SK-N-SH (cell line): ENCODE measurements around the gene MMAB. TPM values are rescaled to one million over a fixed set of nuclear protein-coding genes. Genes with fewer than 3 reads are reported as not detected.

Source experiments
- CTCF ChIA-PET: fragments of 300-600, 350-600 bp; formaldehyde crosslinking; extraction: SDS; loops from one replicate; lab custom pipeline; 2021; lab: Yijun Ruan, JAX
- POLR2A ChIA-PET: fragments of 350-600 bp; sonication (Branson Sonifier 250); formaldehyde crosslinking; extraction: SDS; loops from one replicate; lab custom pipeline; 2020; ENCODE audit warnings: antibody characterized with exemption, inconsistent platforms; lab: Yijun Ruan, JAX
- DNase-seq: peaks from one replicate; pipeline ENCODE4 v3.0.0; 2012
- H2AFZ ChIP-seq: fragments of 200-600 bp; sonication (generic); 2 replicates; pipeline ENCODE4 v1.8.1; 2016; ENCODE audit warnings: antibody characterized with exemption, mild to moderate bottlenecking, low read depth
- H3F3A ChIP-seq: fragments of 200-600 bp; sonication (generic); replicated peaks from 2 replicates; pipeline ENCODE3; 2016; ENCODE audit warnings: antibody characterized with exemption, mild to moderate bottlenecking; ENCODE audit not compliant: insufficient read depth
- H3K27ac ChIP-seq, 2 experiments: fragments of 200-500 bp in 1 of 2; fragments of 200-600 bp in 1 of 2; sonication (Bioruptor generic) in 1 of 2; sonication (generic), shearing (Covaris generic) in 1 of 2; 2 replicates each; pipeline versions ENCODE4 v1.5.1 to v1.6.1; 2014 to 2016; ENCODE audit warnings: low read depth in 2 of 2, inconsistent platforms in 1 of 2, low read length in 1 of 2, mild to moderate bottlenecking in 1 of 2, mixed read lengths in 1 of 2
- H3K27me3 ChIP-seq: fragments of 200-600 bp; sonication (generic), shearing (Covaris generic); 2 replicates; pipeline ENCODE4 v1.6.1; 2016; ENCODE audit warnings: mixed run types; ENCODE audit not compliant: insufficient read depth
- H3K36me3 ChIP-seq, 2 experiments: fragments of 200-500 bp in 1 of 2; fragments of 200-600 bp in 1 of 2; sonication (Bioruptor generic) in 1 of 2; sonication (generic) in 1 of 2; replicated peaks in 1 of 2; 2 replicates each; pipeline versions ENCODE3 to v1.5.1; 2014 to 2016; ENCODE audit warnings: low read length in 1 of 2, mild to moderate bottlenecking in 1 of 2; ENCODE audit not compliant: insufficient read depth in 2 of 2, control insufficient read depth in 1 of 2
- H3K4me1 ChIP-seq, 2 experiments: fragments of 200-500 bp in 1 of 2; fragments of 200-600 bp in 1 of 2; sonication (Bioruptor generic) in 1 of 2; sonication (generic), shearing (Covaris generic) in 1 of 2; 2 replicates each; pipeline versions ENCODE4 v1.5.1 to v1.6.1; 2014 to 2016; ENCODE audit warnings: low read depth in 1 of 2, low read length in 1 of 2, mixed run types in 1 of 2; ENCODE audit not compliant: insufficient read depth in 2 of 2, control insufficient read depth in 1 of 2
- H3K4me2 ChIP-seq: fragments of 200-600 bp; sonication (generic), shearing (Covaris generic); 2 replicates; pipeline ENCODE4 v1.6.1; 2017; ENCODE audit warnings: mixed run types
- H3K4me3 ChIP-seq, 2 experiments: fragments of 200-500 bp in 1 of 2; fragments of 200-600 bp in 1 of 2; sonication (Bioruptor generic) in 1 of 2; sonication (generic), shearing (Covaris generic) in 1 of 2; 2 replicates each; pipeline versions ENCODE4 v1.5.1 to v1.8.1; 2014 to 2016; ENCODE audit warnings: low read depth in 2 of 2, inconsistent platforms in 1 of 2, low read length in 1 of 2, mild to moderate bottlenecking in 1 of 2, mixed read lengths in 1 of 2, moderate library complexity in 1 of 2
- H3K79me2 ChIP-seq: fragments of 200-600 bp; sonication (generic); 2 replicates; pipeline ENCODE4 v1.8.1; 2017; ENCODE audit warnings: mild to moderate bottlenecking; ENCODE audit not compliant: insufficient read depth
- H3K9ac ChIP-seq: fragments of 200-600 bp; sonication (generic); 2 replicates; pipeline ENCODE4 v1.6.1; 2017; ENCODE audit warnings: mixed run types
- H3K9me2 ChIP-seq: fragments of 200-600 bp; sonication (generic); 2 replicates; pipeline ENCODE4 v1.6.1; 2017; ENCODE audit warnings: mixed run types
- H3K9me3 ChIP-seq: fragments of 200-600 bp; sonication (generic); 2 replicates; pipeline ENCODE4 v1.6.1; 2017; ENCODE audit warnings: mixed run types, mild to moderate bottlenecking, moderate library complexity
- H4K20me1 ChIP-seq: fragments of 200-600 bp; sonication (generic); 2 replicates; pipeline ENCODE4 v1.6.1; 2017; ENCODE audit warnings: mild to moderate bottlenecking, mixed run types; ENCODE audit not compliant: insufficient read depth
- CTCF ChIP-seq: fragments of 200-600 bp; sonication (generic); IDR thresholded peaks from 2 replicates; pipeline ENCODE4 v1.6.1; 2017; ENCODE audit warnings: antibody characterized with exemption, mild to moderate bottlenecking, moderate library complexity
- FOSL2 ChIP-seq: IDR thresholded peaks from 2 replicates; pipeline ENCODE4 v1.4.0; 2012; ENCODE audit warnings: low read depth, mild to moderate bottlenecking, moderate library complexity, borderline replicate concordance
- FOXJ3 ChIP-seq: sonication (generic); formaldehyde crosslinking; IDR thresholded peaks from 2 replicates; pipeline ENCODE4 v1.5.1; 2020; ENCODE audit warnings: mild to moderate bottlenecking, missing genetic modification reagents
- GABPA ChIP-seq: IDR thresholded peaks from 2 replicates; pipeline ENCODE4 v1.4.0; 2012; ENCODE audit warnings: low read depth, mild to moderate bottlenecking
- MXI1 ChIP-seq: IDR thresholded peaks from 2 replicates; pipeline ENCODE4 v1.6.1; 2012; ENCODE audit warnings: mild to moderate bottlenecking, low read depth, low read length, improper control_type of control experiment
- NFIC ChIP-seq: IDR thresholded peaks from 2 replicates; pipeline ENCODE4 v1.4.0; 2012; ENCODE audit warnings: borderline replicate concordance
- POLR2AphosphoS5 ChIP-seq: IDR thresholded peaks from 2 replicates; pipeline ENCODE4 v1.6.1; 2012; ENCODE audit warnings: low read depth, low read length
- REST ChIP-seq: IDR thresholded peaks from 2 replicates; pipeline ENCODE4 v1.6.1; 2012; ENCODE audit warnings: mild to moderate bottlenecking, low read depth, low read length, moderate library complexity
- SIN3A ChIP-seq: IDR thresholded peaks from 2 replicates; pipeline ENCODE4 v1.6.1; 2012; ENCODE audit warnings: low read depth, mild to moderate bottlenecking, low read length, moderate library complexity, borderline replicate concordance
- TAF1 ChIP-seq: IDR thresholded peaks from 2 replicates; pipeline ENCODE4 v1.6.1; 2012; ENCODE audit warnings: low read depth, mild to moderate bottlenecking, low read length, moderate library complexity, borderline replicate concordance
- WGBS: methylation state at CpG from one replicate; pipeline ENCODE4 v1.1.6; 2017; ENCODE audit warnings: low lambda C conversion rate; 5-methylcytosine and 5-hydroxymethylcytosine counted together
- polyA plus RNA-seq, 3 experiments: library from polyadenylated mRNA; depleted of rRNA; stranded (reverse); fragments of >200 nt; gene quantifications; 2 replicates each; pipeline ENCODE4 v1.2.3, GENCODE V29; 2012

MMAB gene
- polyA plus RNA-seq, 1 of the 3 experiments (the other 2 are of a cell fraction), result 15.9 TPM

- TF ChIP-seq REST (no peak), FOXJ3 (CRISPR knock-in tag) (no peak), FOSL2 (no peak), TAF1 (no peak), GABPA (no peak), SIN3A (no peak)
These were observed 45.7 kb downstream of the MMAB start (continued) for GRCh38 chr12:109527489-109528123.

GRCh38 chr12:109525279-109525585, 48.1 kb downstream of the MMAB start:
- no peaks in the 10 kb centered on the region for H3K27me3 ChIP-seq
- no peak overlapping the region for H3K4me2 ChIP-seq
- H3K36me3 ChIP-seq, result peaks cover 3 to 71% of the 10 kb centered on the region in 2 experiments
- DNase-seq, result no peak
- H2AFZ ChIP-seq, result no peak overlapping the region
- no peak overlapping the region for H3K4me3 ChIP-seq
- no peaks in the 10 kb centered on the region for H3K79me2 ChIP-seq
- H3F3A ChIP-seq, result no peaks in the 10 kb centered on the region
- no peak overlapping the region; a peak in 1 of 4 replicates for H3K27ac ChIP-seq
- 89% methylated on average over 3 of the region's 3 CpGs for WGBS
- no peaks in the 10 kb centered on the region for H4K20me1 ChIP-seq
- no peak overlapping the region for H3K9ac ChIP-seq
- H3K9me2 ChIP-seq, result no peaks in the 10 kb centered on the region
- CTCF ChIA-PET, result interaction anchor here (2.3 to 10.5 kb wide), 4 partner anchors 9 to 320 kb away, joined by 6 to 173 read pairs (median 12); no protein-coding TSS in a partner anchor
- H3K4me1 ChIP-seq, result peaks cover 0 to 77% of the 10 kb centered on the region in 2 experiments; a peak in 2 of 4 replicates
- no peaks in the 10 kb centered on the region for H3K9me3 ChIP-seq
- POLR2A ChIA-PET, result interaction anchor here (0.8 to 1.6 kb wide), 2 partner anchors 16 to 66 kb away, joined by 3 to 4 read pairs; no protein-coding TSS in a partner anchor
- TF ChIP-seq MXI1 (no peak), TAF1 (no peak), NFIC (no peak), CTCF (no peak), POLR2AphosphoS5 (no peak), FOSL2 (no peak)
